Measurements from ENCODE around the gene GPN3. TPM values are rescaled to one million over a fixed set of nuclear protein-coding genes. Genes with fewer than 3 reads are reported as not detected.

The GPN3 gene
- total and polyA plus RNA-seq, 2 of the 8 experiments (the other 6 are each of a cell fraction or from before 2014, with no cell fraction given): 49.7 to 52.9 TPM

GRCh38 chr12:110426406-110426805 is 41.7 kb downstream of the GPN3 start:
- WGBS, 2 experiments (ENCODE audit: extremely low coverage in 1 of 2, insufficient coverage in 1 of 2, insufficient read length in 1 of 2, insufficient replicate concordance in 2 of 2, low coverage in 1 of 2, low lambda C conversion rate in 2 of 2, missing lambda C conversion rate in 1 of 2): 92% methylated on average over 3 of the region's 3 CpGs; no CpG with 5 or more reads in 1 of the 2 experiments
- ChIA-PET POLR2A (ENCODE audit: partially characterized antibody) (interaction anchor here (0.6 to 2.7 kb wide), 2 partner anchors 42 to 362 kb away, joined by 3 to 10 read pairs; partner anchors contain the start of genes FAM216A and GPN3), CTCF (ENCODE audit: partially characterized antibody) (no interaction called here)
- TF ChIP-seq BACH1 (IDR thresholded peaks at IDR 0.05; ENCODE audit: low read length) (no peak), PHF8 (conservative IDR thresholded peaks at IDR 0.05; ENCODE audit: low read depth, low read length) (no peak), TAF7 (optimal IDR thresholded peaks at IDR 0.05; ENCODE audit: borderline replicate concordance, low read depth, low read length) (no peak), CTBP2 (IDR thresholded peaks at IDR 0.05; ENCODE audit: borderline replicate concordance, insufficient read depth, insufficient read length, low read length) (no peak), ATF2 (IDR thresholded peaks at IDR 0.05; ENCODE audit: low read length) (no peak), SUZ12 (IDR thresholded peaks at IDR 0.05; ENCODE audit: low read length) (no peak), BCL11A (IDR thresholded peaks at IDR 0.05; ENCODE audit: low read depth in 2 of 2, low read length in 2 of 2) (no peak), ATF3 (IDR thresholded peaks at IDR 0.05; ENCODE audit: insufficient read depth, low read depth, low read length) (no peak), SRF (IDR thresholded peaks at IDR 0.05; ENCODE audit: low read depth, low read length) (no peak), RNF2 (IDR thresholded peaks at IDR 0.05; ENCODE audit: borderline replicate concordance, low read depth, low read length, missing control alignments, poor library complexity, severe bottlenecking) (no peak), GABPA (IDR thresholded peaks at IDR 0.05; ENCODE audit: borderline replicate concordance, insufficient read depth, low read length) (no peak)

More at GRCh38 chr12:110426406-110426805, 41.7 kb downstream of the GPN3 start:
- H3K9me3 ChIP-seq (ENCODE audit: insufficient read depth in 2 of 2, low read depth in 1 of 2, low read length in 1 of 2): no peaks in the 10 kb centered on the region
- no peak overlapping the region for H2AFZ ChIP-seq (ENCODE audit: low read length)
- no peaks in the 10 kb centered on the region for H3K23me2 ChIP-seq (ENCODE audit: low read depth, low read length)
- H2BK5ac ChIP-seq (ENCODE audit: low read depth, low read length): no peak overlapping the region
- peaks cover 3 to 5% (median 3%) of the 10 kb centered on the region in 4 experiments; a peak in 4 of 7 replicates for H3K4me1 ChIP-seq (replicated peaks in 1 of 4; ENCODE audit: control insufficient read depth in 3 of 4, insufficient read depth in 4 of 4, low read length in 3 of 4)
- H3K18ac ChIP-seq (ENCODE audit: extremely low read depth, low read length): no peak overlapping the region
- H3K79me1 ChIP-seq (ENCODE audit: low read depth, low read length): no peaks in the 10 kb centered on the region
- H3K79me2 ChIP-seq (ENCODE audit: control insufficient read depth in 1 of 2, insufficient read depth in 2 of 2, low read length in 2 of 2): no peaks in the 10 kb centered on the region
- H3K4me3 ChIP-seq (ENCODE audit: extremely low read depth in 1 of 4, insufficient read depth in 2 of 4, low read depth in 3 of 4, low read length in 4 of 4): no peak overlapping the region
- H4K20me1 ChIP-seq (replicated peaks in 1 of 2; ENCODE audit: control insufficient read depth in 1 of 2, insufficient read depth in 2 of 2, low read length in 2 of 2): no peaks in the 10 kb centered on the region
- H3K23ac ChIP-seq (ENCODE audit: insufficient read length): no peak overlapping the region
- H4K5ac ChIP-seq (ENCODE audit: insufficient read length, low read depth, low read length): no peak overlapping the region
- H3K4me2 ChIP-seq (ENCODE audit: insufficient read depth in 1 of 2, low read depth in 2 of 2, low read length in 2 of 2): no peak overlapping the region
- no peak overlapping the region for H2BK20ac ChIP-seq (ENCODE audit: low read length)
- H3K14ac ChIP-seq (ENCODE audit: insufficient read length): no peak overlapping the region
- no peak overlapping the region for H4K91ac ChIP-seq (replicated peaks; ENCODE audit: insufficient read length, low read length)
- DNase-seq (ENCODE audit: low read depth in 1 of 2, low spot score in 2 of 2) (no peak), FAIRE-seq (no peak)
- no peak overlapping the region for H3K27ac ChIP-seq (ENCODE audit: low read depth, low read length)
- no peak overlapping the region for H3K56ac ChIP-seq (replicated peaks; ENCODE audit: insufficient read length, low read depth, low read length)
- no peak overlapping the region for H2AK5ac ChIP-seq (ENCODE audit: low read depth, low read length)
- H2BK15ac ChIP-seq (ENCODE audit: low read length): no peak overlapping the region
- no peaks in the 10 kb centered on the region for H3K36me3 ChIP-seq (ENCODE audit: control insufficient read depth in 2 of 4, insufficient read depth in 4 of 4, low read length in 3 of 4)
- no peak overlapping the region for H2BK12ac ChIP-seq (ENCODE audit: low read depth, low read length)
- no peak overlapping the region for H2BK120ac ChIP-seq (replicated peaks; ENCODE audit: low read depth, low read length)
- H3K9ac ChIP-seq (replicated peaks in 1 of 4; ENCODE audit: extremely low read depth in 1 of 4, low read depth in 3 of 4, low read length in 3 of 4): no peak overlapping the region
- no peak overlapping the region for H3K4ac ChIP-seq (replicated peaks; ENCODE audit: insufficient read length, low read depth, low read length)
- H3K27me3 ChIP-seq (replicated peaks in 1 of 4; ENCODE audit: control insufficient read depth in 3 of 4, extremely low read depth in 1 of 4, insufficient read depth in 3 of 4, low read length in 3 of 4): no peaks in the 10 kb centered on the region
- H4K8ac ChIP-seq (ENCODE audit: extremely low read depth, insufficient read depth, low read length): no peak overlapping the region

Measured in H1 (cell line).